SK-N-SH treated with all-trans-retinoic acid at 6 μM for 48 hours (cell line): Measurements from ENCODE around the gene LMTK2.

ENCODE experiments used
- ATAC-seq: fragments of 200-7000 bp; cut with Tn5 transposase; 3 replicates; pipeline ENCODE4 v1.9.1; 2020; ENCODE audit warnings: mild to moderate bottlenecking, moderate library complexity
- ARNTL ChIP-seq: fragments of 450-650 bp; formaldehyde crosslinking; IDR thresholded peaks from 2 replicates; pipeline ENCODE4 v1.5.0; 2020; ENCODE audit warnings: low read depth, mild to moderate bottlenecking, moderate library complexity, borderline replicate concordance
- CSDC2 ChIP-seq: fragments of 250-450 bp; sonication (Bioruptor Pico); IDR thresholded peaks from 2 replicates; pipeline ENCODE4 v1.5.0; 2020; ENCODE audit warnings: mild to moderate bottlenecking, moderate library complexity
- CSRNP3 ChIP-seq: fragments of 250-450 bp; sonication (Bioruptor Pico); IDR thresholded peaks from 2 replicates; pipeline ENCODE4 v1.5.1; 2021; ENCODE audit warnings: mild to moderate bottlenecking, moderate library complexity
- ESRRG ChIP-seq: fragments of 250-450 bp; sonication (Bioruptor Pico); IDR thresholded peaks from 2 replicates; pipeline ENCODE4 v1.6.1; 2021; ENCODE audit warnings: mild to moderate bottlenecking
- GLIS3 ChIP-seq: fragments of 250-450 bp; sonication (Bioruptor Pico); IDR thresholded peaks from 2 replicates; pipeline ENCODE4 v1.5.0; 2020; ENCODE audit warnings: mild to moderate bottlenecking, moderate library complexity
- ISL1 ChIP-seq: fragments of 250-450 bp; sonication (Bioruptor Pico); IDR thresholded peaks from 2 replicates; pipeline ENCODE4 v2.1.2; 2022; ENCODE audit warnings: mild to moderate bottlenecking, moderate library complexity
- OSR1 ChIP-seq: fragments of 250-450 bp; sonication (Bioruptor Pico); IDR thresholded peaks from 2 replicates; pipeline ENCODE4 v1.8.0; 2022; ENCODE audit warnings: moderate library complexity, mild to moderate bottlenecking, inconsistent platforms
- PATZ1 ChIP-seq: fragments of 250-450 bp; sonication (Bioruptor Pico); IDR thresholded peaks from 2 replicates; pipeline ENCODE4 v1.8.0; 2020; ENCODE audit warnings: mild to moderate bottlenecking, moderate library complexity, borderline replicate concordance
- PPARA ChIP-seq: fragments of 250-450 bp; sonication (Bioruptor Pico); IDR thresholded peaks from 2 replicates; pipeline ENCODE4 v1.5.0; 2020; ENCODE audit warnings: mild to moderate bottlenecking, borderline replicate concordance
- RARB ChIP-seq: fragments of 250-450 bp; sonication (Bioruptor Pico); IDR thresholded peaks from 2 replicates; pipeline ENCODE4 v1.8.0; 2021; ENCODE audit warnings: mild to moderate bottlenecking, moderate library complexity
- SNAI2 ChIP-seq: fragments of 250-450 bp; sonication (Bioruptor Pico); IDR thresholded peaks from 2 replicates; pipeline ENCODE4 v1.5.0; 2020; ENCODE audit warnings: mild to moderate bottlenecking, moderate library complexity
- TCF4 ChIP-seq: fragments of 250-450 bp; sonication (Bioruptor Pico); IDR thresholded peaks from 2 replicates; pipeline ENCODE4 v1.8.0; 2021; ENCODE audit warnings: mild to moderate bottlenecking, moderate library complexity, borderline replicate concordance
- TOX ChIP-seq: fragments of 250-450 bp; sonication (Bioruptor Pico); IDR thresholded peaks from 2 replicates; pipeline ENCODE4 v1.8.0; 2021; ENCODE audit warnings: mild to moderate bottlenecking, moderate library complexity, borderline replicate concordance
- ZFP3 ChIP-seq: fragments of 250-450 bp; sonication (Bioruptor Pico); IDR thresholded peaks from 2 replicates; pipeline ENCODE4 v1.5.0; 2020; ENCODE audit warnings: mild to moderate bottlenecking, moderate library complexity
- ZFP30 ChIP-seq: fragments of 450-650 bp; formaldehyde crosslinking; IDR thresholded peaks from 2 replicates; pipeline ENCODE4 v1.5.0; 2022; ENCODE audit warnings: mild to moderate bottlenecking, moderate library complexity
- ZNF70 ChIP-seq: fragments of 450-650 bp; formaldehyde crosslinking; IDR thresholded peaks from 2 replicates; pipeline ENCODE4 v1.5.0; 2020; ENCODE audit warnings: mild to moderate bottlenecking, moderate library complexity
- ZNF8 ChIP-seq: fragments of 450-650 bp; formaldehyde crosslinking; IDR thresholded peaks from 2 replicates; pipeline ENCODE4 v1.5.0; 2020; ENCODE audit warnings: mild to moderate bottlenecking, moderate library complexity
- TF ChIP-seq, protein P1 (sequence below): fragments of 250-450 bp; sonication (Bioruptor Pico); IDR thresholded peaks from 2 replicates; pipeline ENCODE4 v1.8.0; 2021; ENCODE audit warnings: low read depth, mild to moderate bottlenecking, moderate library complexity, borderline replicate concordance
- TF ChIP-seq, protein P2 (sequence below): fragments of 250-450 bp; sonication (Bioruptor Pico); IDR thresholded peaks from 2 replicates; pipeline ENCODE4 v1.5.0; 2020; ENCODE audit warnings: mild to moderate bottlenecking, moderate library complexity
- TF ChIP-seq, protein P3 (sequence below): fragments of 250-450 bp; sonication (Bioruptor Pico); IDR thresholded peaks from 2 replicates; pipeline ENCODE4 v1.5.1; 2020; ENCODE audit warnings: low read depth, mild to moderate bottlenecking, moderate library complexity

LMTK2 gene

GRCh38 chr7:98206451-98207330, 100.0 kb downstream of the LMTK2 start (continued):
- TF ChIP-seq, protein P1, sequence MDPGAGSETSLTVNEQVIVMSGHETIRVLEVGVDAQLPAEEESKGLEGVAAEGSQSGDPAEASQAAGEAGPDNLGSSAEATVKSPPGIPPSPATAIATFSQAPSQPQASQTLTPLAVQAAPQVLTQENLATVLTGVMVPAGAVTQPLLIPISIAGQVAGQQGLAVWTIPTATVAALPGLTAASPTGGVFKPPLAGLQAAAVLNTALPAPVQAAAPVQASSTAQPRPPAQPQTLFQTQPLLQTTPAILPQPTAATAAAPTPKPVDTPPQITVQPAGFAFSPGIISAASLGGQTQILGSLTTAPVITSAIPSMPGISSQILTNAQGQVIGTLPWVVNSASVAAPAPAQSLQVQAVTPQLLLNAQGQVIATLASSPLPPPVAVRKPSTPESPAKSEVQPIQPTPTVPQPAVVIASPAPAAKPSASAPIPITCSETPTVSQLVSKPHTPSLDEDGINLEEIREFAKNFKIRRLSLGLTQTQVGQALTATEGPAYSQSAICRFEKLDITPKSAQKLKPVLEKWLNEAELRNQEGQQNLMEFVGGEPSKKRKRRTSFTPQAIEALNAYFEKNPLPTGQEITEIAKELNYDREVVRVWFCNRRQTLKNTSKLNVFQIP (CRISPR knock-in tag), result no peak

DNA sequence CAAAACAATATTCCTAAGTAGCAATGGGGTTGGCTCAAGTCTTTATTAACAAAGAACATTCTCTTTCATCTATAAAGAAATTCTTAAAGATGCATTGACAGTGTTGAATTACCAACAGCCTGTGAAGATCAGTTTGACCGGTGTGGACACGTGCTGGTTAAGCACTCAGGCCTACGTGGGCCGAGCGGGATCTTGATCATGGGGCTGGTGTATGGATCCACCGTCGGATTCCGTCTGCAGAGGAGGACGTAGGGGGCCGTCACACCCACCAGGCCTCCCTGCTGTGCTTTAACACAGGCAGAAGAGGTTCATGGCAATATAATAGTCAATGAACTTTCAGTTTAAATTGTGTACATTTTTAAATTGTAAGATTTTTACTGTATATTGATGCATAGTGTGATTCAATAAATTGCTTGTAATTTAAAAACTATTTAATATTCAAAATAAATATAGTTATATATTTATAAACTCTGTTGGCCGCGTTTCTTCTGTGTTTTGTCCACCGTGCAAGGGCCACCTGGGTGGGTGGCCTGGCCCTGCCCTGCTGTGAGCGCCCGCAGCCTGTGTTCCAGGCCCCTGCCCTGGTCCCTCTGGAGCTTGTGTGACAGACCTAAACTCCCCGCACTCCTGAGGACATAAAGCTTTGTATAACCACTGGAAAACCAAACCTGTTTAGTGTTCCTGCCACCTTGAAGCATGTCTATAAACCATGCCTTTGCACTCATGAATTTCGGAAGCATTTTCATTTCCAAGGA, 102.7 kb downstream of the LMTK2 start:
- TF ChIP-seq ISL1 (CRISPR knock-in tag), result no peak
- TF ChIP-seq, protein P1 (CRISPR knock-in tag), result no peak
- no peak for TF ChIP-seq ZFP30 (CRISPR knock-in tag)
- TF ChIP-seq ZNF70 (CRISPR knock-in tag), result no peak
- TF ChIP-seq ARNTL, result no peak
- no peak for TF ChIP-seq PPARA (CRISPR knock-in tag)
- no peak for TF ChIP-seq PATZ1 (CRISPR knock-in tag)
- no peak for TF ChIP-seq ESRRG (CRISPR knock-in tag)
- TF ChIP-seq, protein P2, sequence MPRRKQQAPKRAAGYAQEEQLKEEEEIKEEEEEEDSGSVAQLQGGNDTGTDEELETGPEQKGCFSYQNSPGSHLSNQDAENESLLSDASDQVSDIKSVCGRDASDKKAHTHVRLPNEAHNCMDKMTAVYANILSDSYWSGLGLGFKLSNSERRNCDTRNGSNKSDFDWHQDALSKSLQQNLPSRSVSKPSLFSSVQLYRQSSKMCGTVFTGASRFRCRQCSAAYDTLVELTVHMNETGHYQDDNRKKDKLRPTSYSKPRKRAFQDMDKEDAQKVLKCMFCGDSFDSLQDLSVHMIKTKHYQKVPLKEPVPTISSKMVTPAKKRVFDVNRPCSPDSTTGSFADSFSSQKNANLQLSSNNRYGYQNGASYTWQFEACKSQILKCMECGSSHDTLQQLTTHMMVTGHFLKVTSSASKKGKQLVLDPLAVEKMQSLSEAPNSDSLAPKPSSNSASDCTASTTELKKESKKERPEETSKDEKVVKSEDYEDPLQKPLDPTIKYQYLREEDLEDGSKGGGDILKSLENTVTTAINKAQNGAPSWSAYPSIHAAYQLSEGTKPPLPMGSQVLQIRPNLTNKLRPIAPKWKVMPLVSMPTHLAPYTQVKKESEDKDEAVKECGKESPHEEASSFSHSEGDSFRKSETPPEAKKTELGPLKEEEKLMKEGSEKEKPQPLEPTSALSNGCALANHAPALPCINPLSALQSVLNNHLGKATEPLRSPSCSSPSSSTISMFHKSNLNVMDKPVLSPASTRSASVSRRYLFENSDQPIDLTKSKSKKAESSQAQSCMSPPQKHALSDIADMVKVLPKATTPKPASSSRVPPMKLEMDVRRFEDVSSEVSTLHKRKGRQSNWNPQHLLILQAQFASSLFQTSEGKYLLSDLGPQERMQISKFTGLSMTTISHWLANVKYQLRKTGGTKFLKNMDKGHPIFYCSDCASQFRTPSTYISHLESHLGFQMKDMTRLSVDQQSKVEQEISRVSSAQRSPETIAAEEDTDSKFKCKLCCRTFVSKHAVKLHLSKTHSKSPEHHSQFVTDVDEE (CRISPR knock-in tag), result no peak
- no peak for TF ChIP-seq ZFP3
- no peak for TF ChIP-seq CSRNP3
- TF ChIP-seq RARB (CRISPR knock-in tag), result no peak
- TF ChIP-seq OSR1, result no peak
- no peak for TF ChIP-seq ZNF8 (CRISPR knock-in tag)
- TF ChIP-seq CSDC2 (CRISPR knock-in tag), result no peak
- no peak for TF ChIP-seq TCF4 (CRISPR knock-in tag)
- ATAC-seq, result no peak

- peak; percentile 26 for ATAC-seq
- TF ChIP-seq TOX (CRISPR knock-in tag) (no peak), PPARA (CRISPR knock-in tag) (no peak), SNAI2 (CRISPR knock-in tag) (no peak), GLIS3 (CRISPR knock-in tag) (no peak), ARNTL (no peak), ESRRG (CRISPR knock-in tag) (no peak), RARB (CRISPR knock-in tag) (no peak), CSDC2 (CRISPR knock-in tag) (no peak), ZNF8 (CRISPR knock-in tag) (no peak), TCF4 (CRISPR knock-in tag) (no peak), ZFP30 (CRISPR knock-in tag) (no peak), ZNF70 (CRISPR knock-in tag) (no peak)
- TF ChIP-seq, protein P3, sequence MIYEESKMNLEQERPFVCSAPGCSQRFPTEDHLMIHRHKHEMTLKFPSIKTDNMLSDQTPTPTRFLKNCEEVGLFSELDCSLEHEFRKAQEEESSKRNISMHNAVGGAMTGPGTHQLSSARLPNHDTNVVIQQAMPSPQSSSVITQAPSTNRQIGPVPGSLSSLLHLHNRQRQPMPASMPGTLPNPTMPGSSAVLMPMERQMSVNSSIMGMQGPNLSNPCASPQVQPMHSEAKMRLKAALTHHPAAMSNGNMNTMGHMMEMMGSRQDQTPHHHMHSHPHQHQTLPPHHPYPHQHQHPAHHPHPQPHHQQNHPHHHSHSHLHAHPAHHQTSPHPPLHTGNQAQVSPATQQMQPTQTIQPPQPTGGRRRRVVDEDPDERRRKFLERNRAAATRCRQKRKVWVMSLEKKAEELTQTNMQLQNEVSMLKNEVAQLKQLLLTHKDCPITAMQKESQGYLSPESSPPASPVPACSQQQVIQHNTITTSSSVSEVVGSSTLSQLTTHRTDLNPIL, result no peak
- TF ChIP-seq, protein P1 (CRISPR knock-in tag), result no peak
- TF ChIP-seq, all 23 proteins: peak for 0
These were observed 104.0 kb downstream of the LMTK2 start for GRCh38 chr7:98210513-98211220.
